Uterus (tissue), 4 donors: Measurements from ENCODE around the gene VPS54. TPM values are rescaled to one million over a fixed set of nuclear protein-coding genes. Genes with fewer than 3 reads are reported as not detected.
A peak's percentile ranks its signal among the peaks of the same experiment; 100 is the strongest.

ENCODE experiments used
- DNase-seq, 2 donors: peaks; one replicate each; pipeline ENCODE4 v3.0.0-alpha.2; 2019 to 2020
- H3K27ac ChIP-seq, 2 donors: fragments of 200-600 bp; sonication (generic); 1 replicate in 1 of 2; 2 replicates in 1 of 2; pipeline ENCODE4 v1.5.1; 2016 to 2018
- H3K27me3 ChIP-seq, 2 donors: fragments of 200-600 bp; sonication (generic); one replicate each; pipeline ENCODE4 v1.5.1; 2018 to 2019; ENCODE audit warnings: control low read depth in 1 of 2
- H3K36me3 ChIP-seq, 2 donors: fragments of 200-600 bp; sonication (generic); one replicate each; pipeline ENCODE4 v1.5.1; 2019; ENCODE audit warnings: control low read depth in 1 of 2
- H3K4me1 ChIP-seq, 2 donors: fragments of 200-600 bp; sonication (generic); one replicate each; pipeline ENCODE4 v1.5.1; 2018 to 2019; ENCODE audit warnings: control low read depth in 1 of 2
- H3K4me3 ChIP-seq, 2 donors: fragments of 200-600 bp; sonication (generic); 1 replicate in 1 of 2; 2 replicates in 1 of 2; pipeline ENCODE4 v1.5.1; 2018 to 2019; ENCODE audit warnings: mild to moderate bottlenecking in 1 of 2
- H3K9me3 ChIP-seq, 2 donors: fragments of 200-600 bp; sonication (generic); one replicate each; pipeline ENCODE4 v1.5.1; 2019; ENCODE audit warnings: control low read depth in 1 of 2
- POLR2A ChIP-seq, 2 donors: fragments of 450-650 bp; IDR thresholded peaks; one replicate each; pipeline ENCODE4 v1.6.1; 2016; ENCODE audit warnings: antibody characterized with exemption in 2 of 2, mild to moderate bottlenecking in 1 of 2, moderate library complexity in 1 of 2
- intact Hi-C: fragments of 100-400 bp; cut with DNase I; formaldehyde crosslinking; loops from one replicate; pipeline ENCODE4 v1.15.1; 2023; ENCODE audit warnings: low total_unique reads
- total RNA-seq, 4 donors: library from RNA; depleted of rRNA in 3 of 4; stranded (reverse); fragments of >200 nt in 3 of 4; gene quantifications; one replicate each; pipeline versions ENCODE4 v1.1.0 to v1.2.4, GENCODE V29; 2014 to 2023
- TF ChIP-seq, protein P1 (sequence below), 4 experiments: fragments of 200-600 bp in 2 of 4; fragments of 450-650 bp in 2 of 4; sonication (generic) in 2 of 4; IDR thresholded peaks; one replicate each; pipeline ENCODE4 v1.5.1; 2016 to 2019; ENCODE audit warnings: antibody characterized with exemption in 4 of 4, mild to moderate bottlenecking in 2 of 4, moderate library complexity in 1 of 4
- donor health status: DM: yes; HTN: yes; CAD: no.

VPS54 gene
- total RNA-seq, 4 donors from 2014 or later: 32.1 to 55.2 (median 39.8) TPM

DNA sequence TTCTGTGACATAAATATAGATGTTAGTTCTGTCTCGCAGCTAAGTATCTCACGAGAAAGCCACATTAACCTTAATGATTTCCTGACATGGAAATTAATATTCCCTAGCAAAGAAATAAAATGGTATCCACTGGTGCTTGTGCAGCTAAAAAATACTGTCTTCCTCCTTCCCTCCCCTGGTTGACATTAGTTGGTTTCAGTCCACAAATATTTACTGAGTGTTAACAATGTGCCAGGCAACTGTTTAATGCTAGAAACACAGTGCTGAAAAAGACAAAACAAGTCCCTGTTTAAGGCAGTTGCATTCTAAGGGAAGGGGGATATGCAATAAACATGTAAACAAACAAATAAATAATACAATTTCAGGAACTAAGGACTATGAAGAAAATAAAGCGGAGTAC lies 44.2 kb upstream of the VPS54 start:
- no peaks in the 10 kb centered on the region for H3K4me1 ChIP-seq
- DNase-seq: no peak
- H3K9me3 ChIP-seq: no peaks in the 10 kb centered on the region
- H3K27me3 ChIP-seq: no peaks in the 10 kb centered on the region
- no peaks in the 10 kb centered on the region for H3K36me3 ChIP-seq
- no peak overlapping the region for H3K4me3 ChIP-seq
- intact Hi-C loops: no loop called here
- TF ChIP-seq, protein P1, sequence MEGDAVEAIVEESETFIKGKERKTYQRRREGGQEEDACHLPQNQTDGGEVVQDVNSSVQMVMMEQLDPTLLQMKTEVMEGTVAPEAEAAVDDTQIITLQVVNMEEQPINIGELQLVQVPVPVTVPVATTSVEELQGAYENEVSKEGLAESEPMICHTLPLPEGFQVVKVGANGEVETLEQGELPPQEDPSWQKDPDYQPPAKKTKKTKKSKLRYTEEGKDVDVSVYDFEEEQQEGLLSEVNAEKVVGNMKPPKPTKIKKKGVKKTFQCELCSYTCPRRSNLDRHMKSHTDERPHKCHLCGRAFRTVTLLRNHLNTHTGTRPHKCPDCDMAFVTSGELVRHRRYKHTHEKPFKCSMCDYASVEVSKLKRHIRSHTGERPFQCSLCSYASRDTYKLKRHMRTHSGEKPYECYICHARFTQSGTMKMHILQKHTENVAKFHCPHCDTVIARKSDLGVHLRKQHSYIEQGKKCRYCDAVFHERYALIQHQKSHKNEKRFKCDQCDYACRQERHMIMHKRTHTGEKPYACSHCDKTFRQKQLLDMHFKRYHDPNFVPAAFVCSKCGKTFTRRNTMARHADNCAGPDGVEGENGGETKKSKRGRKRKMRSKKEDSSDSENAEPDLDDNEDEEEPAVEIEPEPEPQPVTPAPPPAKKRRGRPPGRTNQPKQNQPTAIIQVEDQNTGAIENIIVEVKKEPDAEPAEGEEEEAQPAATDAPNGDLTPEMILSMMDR (IDR thresholded peaks at IDR 0.05): no peak
- no peak for TF ChIP-seq POLR2A (IDR thresholded peaks at IDR 0.05)
- peak overlapping the region in 1 of 2 donors; percentile 39 for H3K27ac ChIP-seq

DNA sequence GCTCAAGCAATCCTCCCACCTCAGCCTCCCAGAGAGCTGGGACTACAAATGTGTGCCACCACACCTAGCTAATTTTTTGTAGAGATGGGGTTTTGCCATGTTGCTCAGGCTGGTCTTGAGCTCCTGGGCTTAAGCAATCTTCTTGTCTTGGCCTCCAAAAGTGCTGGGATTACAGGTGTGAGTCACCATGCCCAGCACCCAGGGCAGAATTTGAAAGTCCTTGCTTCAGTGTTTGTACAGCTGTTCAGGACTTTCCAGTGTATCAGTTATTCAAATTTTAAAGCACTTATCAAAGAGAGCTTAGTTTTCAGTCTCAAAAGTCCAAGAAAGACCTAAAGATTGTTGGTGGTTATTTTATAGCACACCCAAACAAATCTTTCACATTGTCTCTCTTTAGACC lies 43.6 kb upstream of the VPS54 start:
- no peaks in the 10 kb centered on the region for H3K27me3 ChIP-seq
- H3K4me1 ChIP-seq: no peaks in the 10 kb centered on the region
- no peaks in the 10 kb centered on the region for H3K36me3 ChIP-seq
- no peak overlapping the region for H3K4me3 ChIP-seq
- no peak for DNase-seq
- TF ChIP-seq, protein P1 (IDR thresholded peaks at IDR 0.05): no peak
- TF ChIP-seq POLR2A (IDR thresholded peaks at IDR 0.05): no peak
- intact Hi-C loops: no loop called here
- H3K9me3 ChIP-seq: no peaks in the 10 kb centered on the region
- no peak overlapping the region for H3K27ac ChIP-seq

DNA sequence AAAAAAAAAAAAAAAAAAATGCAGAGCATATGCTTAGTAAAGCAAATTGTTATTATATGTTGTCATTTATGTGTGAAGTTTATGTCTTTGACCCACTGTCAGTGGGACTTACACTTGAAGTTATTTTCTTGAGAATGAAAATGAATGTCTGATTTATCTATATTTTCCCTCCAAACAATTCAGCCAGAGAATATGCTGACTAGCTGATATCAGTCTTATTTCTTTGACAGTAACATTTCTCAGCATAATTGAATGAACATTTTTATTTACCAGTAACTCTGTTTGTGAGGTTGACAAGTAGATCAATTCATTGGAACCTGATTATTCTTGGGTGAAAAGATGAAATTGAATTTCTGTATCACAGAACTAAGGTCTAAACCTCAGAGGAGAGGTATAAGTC lies 40.0 kb upstream of the VPS54 start:
- Histone ChIP-seq H3K27me3 (no peaks in the 10 kb centered on the region), H3K27ac (no peak overlapping the region), H3K4me1 (no peaks in the 10 kb centered on the region), H3K4me3 (no peak overlapping the region), H3K9me3 (no peaks in the 10 kb centered on the region), H3K36me3 (no peaks in the 10 kb centered on the region)
- no peak for DNase-seq
- TF ChIP-seq, protein P1 (IDR thresholded peaks at IDR 0.05): no peak
- TF ChIP-seq POLR2A (IDR thresholded peaks at IDR 0.05): no peak
- intact Hi-C loops: loop anchor here (10.0 kb wide), 2 partner anchors 266 to 426 kb away; no protein-coding TSS in a partner anchor

DNA sequence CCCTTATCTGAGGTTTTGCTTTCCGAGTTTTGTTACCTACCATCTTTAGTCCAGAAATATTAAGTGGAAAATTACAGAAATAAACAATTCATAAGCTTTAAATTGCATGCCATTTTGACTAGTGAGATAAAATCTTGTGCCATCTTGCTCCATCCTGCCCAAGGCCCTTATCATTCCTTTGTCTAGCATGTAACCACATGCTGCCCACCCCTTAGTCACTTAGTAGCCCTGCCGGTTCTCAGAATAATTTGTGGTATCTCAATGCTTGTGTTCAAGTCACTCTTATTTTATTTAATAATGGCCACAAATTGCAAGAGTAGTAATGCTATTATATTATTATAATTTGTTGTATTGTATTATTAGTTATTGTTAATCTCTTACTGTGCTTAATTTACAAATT lies 36.8 kb upstream of the VPS54 start:
- no peak for TF ChIP-seq POLR2A (IDR thresholded peaks at IDR 0.05)
- TF ChIP-seq, protein P1 (IDR thresholded peaks at IDR 0.05): no peak
- Histone ChIP-seq H3K4me3 (no peak overlapping the region), H3K9me3 (no peaks in the 10 kb centered on the region), H3K4me1 (no peaks in the 10 kb centered on the region), H3K27me3 (no peaks in the 10 kb centered on the region), H3K36me3 (no peaks in the 10 kb centered on the region), H3K27ac (no peak overlapping the region)
- intact Hi-C loops: loop anchor here (10.0 kb wide), 2 partner anchors 269 to 429 kb away; no protein-coding TSS in a partner anchor
- DNase-seq: no peak

DNA sequence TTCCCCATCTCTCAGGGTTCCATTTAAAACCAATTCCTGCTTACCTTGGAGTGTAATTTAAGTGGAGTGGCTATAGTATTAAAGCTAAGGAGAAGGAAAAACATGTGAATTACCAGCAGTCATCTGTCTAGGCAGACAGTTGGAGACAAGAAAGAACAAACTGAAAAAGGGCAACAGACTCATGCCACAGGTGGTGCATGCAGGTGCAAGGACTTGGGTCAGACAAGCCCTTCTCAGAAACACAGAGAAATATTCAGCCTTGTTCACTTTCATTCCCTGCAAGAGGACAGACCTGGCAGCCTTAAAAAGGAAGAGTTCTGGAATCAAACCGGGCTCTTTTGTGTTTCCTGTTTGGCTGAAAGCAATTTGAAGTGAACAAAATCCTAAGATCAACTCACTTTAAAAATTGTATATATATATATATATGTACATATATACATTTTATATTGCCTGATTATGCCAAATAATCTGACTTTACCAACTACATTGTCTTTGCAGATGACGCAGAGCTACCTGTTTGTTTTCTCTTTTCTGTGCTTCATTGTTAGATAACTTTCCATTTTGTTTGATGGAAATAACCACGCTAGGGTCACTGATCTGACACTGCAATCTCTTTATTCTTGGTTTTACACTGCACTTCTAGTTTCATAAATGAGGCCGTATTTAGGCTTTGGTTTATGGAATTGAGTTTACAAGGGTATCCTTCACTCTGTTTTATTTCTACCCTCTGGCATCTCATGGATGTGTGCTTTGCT lies 35.1 kb upstream of the VPS54 start:
- DNase-seq: no peak
- H3K36me3 ChIP-seq: no peaks in the 10 kb centered on the region
- no peaks in the 10 kb centered on the region for H3K4me1 ChIP-seq
- H3K27ac ChIP-seq: no peak overlapping the region
- no peaks in the 10 kb centered on the region for H3K9me3 ChIP-seq
- intact Hi-C loops: loop anchor here (10.0 kb wide), 2 partner anchors 270 to 430 kb away; no protein-coding TSS in a partner anchor
- no peaks in the 10 kb centered on the region for H3K27me3 ChIP-seq
- TF ChIP-seq POLR2A (IDR thresholded peaks at IDR 0.05): no peak
- TF ChIP-seq, protein P1 (IDR thresholded peaks at IDR 0.05): no peak
- no peak overlapping the region for H3K4me3 ChIP-seq
